Stimulated activated CD8-positive, alpha-beta memory T cell treated with anti-CD3 and anti-CD28 coated beads, Interleukin-12 subunit alpha, Interleukin-12 subunit beta, amount 100 ng/mL, for 24 hours (primary cell): Measurements from ENCODE around the gene CXXC1.
A peak's percentile ranks its signal among the peaks of the same experiment; 100 is the strongest.
"Not testable (repeated sequence)": the region's sequence is repeated elsewhere in the genome, so short reads cannot be mapped to it uniquely, and the experiment has no call there.

Source experiments
- DNase-seq: peaks from one replicate; pipeline ENCODE4 v3.0.0-alpha.2; 2020; ENCODE audit errors: extremely low read depth

Gene CXXC1

DNA sequence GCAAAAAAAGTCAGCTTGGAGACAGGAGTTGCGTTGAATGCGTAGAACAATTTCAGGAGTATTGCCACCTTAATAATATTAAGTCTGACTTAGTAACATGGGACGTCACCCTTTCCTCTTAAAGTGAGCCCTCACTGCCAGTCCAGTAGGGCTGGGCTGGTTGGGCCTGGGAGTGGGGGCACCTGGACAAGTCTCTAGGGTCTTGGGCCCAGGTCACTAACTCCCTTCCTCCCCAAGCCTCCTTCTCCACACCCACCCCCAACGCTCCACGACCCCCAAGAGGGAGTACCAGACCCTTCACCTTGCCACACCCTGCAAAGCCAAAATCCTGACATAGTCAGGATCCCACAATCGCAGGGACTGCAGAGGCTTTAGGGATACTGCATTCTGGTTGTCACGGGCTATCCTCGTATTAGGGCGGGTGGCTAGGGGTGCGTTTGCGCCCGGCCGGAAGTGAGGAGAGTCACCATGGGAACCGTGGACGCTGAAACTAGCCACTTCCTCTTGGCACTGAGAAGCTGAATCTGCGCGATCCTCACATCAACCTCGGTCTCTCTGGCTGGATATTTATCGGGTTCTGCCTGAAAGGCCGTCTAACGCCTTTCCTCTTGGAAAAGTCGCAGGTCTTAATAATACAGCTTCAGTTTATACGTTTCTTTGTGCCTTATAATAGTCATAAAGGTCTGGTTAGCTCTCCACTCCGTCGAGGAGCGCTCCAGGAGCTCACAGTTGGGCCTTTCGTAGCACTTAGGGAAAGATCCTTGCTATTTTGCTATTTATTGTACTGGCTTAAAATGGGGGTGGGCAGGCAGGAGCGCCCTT lies 10.3 kb upstream of the CXXC1 start:
- DNase-seq: no peak

GRCh38 chr18:50293039-50293438 lies 5.5 kb upstream of the CXXC1 start:
- DNase-seq: no peak

DNA sequence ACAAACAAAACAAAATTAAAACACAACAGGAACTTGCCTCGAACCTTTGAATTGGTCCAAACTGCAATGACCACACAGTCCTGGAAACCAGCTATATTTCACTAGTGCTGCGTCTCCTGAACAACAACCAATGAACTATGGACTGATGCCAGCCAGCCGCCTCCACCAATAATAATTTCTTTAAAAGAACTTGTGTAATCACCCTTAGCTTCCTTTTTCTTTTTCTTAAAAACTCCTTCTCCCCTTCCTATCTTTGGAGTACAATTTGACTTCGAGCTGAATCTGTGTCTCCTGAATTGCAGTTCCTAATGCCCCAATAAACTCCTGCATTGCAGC lies 1.6 kb upstream of the CXXC1 start:
- DNase-seq: no peak

- not testable (repeated sequence) for DNase-seq
Measured at GRCh38 chr18:50288348-50289107, 1.0 kb upstream of the CXXC1 start.

DNA sequence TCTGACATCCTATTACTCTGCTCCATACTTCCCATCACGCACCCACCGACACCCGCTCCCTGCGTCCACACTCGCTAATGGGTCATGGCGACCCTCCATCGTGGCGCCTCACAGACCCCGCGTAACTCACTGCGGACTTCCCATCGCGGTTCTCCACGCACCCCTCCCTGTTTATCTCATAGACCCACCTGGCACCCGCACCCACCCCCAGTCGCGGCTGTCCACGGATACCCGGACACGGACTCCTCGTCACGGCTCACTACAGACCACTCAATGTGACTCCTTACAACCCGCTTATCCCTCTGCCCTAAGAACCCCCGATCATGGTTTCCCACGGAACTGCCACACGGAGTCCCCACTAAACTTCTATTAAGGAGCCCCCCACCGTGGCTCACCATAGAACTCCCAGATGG lies 458 bp downstream of the CXXC1 start:
- no peak for DNase-seq

- DNase-seq: no peak
Measured at GRCh38 chr18:50286391-50287027, 983 bp downstream of the CXXC1 start.

GRCh38 chr18:50285631-50286321 lies 1.7 kb downstream of the CXXC1 start:
- DNase-seq: no peak

GRCh38 chr18:50285071-50285470 lies 2.4 kb downstream of the CXXC1 start:
- no peak for DNase-seq

DNA sequence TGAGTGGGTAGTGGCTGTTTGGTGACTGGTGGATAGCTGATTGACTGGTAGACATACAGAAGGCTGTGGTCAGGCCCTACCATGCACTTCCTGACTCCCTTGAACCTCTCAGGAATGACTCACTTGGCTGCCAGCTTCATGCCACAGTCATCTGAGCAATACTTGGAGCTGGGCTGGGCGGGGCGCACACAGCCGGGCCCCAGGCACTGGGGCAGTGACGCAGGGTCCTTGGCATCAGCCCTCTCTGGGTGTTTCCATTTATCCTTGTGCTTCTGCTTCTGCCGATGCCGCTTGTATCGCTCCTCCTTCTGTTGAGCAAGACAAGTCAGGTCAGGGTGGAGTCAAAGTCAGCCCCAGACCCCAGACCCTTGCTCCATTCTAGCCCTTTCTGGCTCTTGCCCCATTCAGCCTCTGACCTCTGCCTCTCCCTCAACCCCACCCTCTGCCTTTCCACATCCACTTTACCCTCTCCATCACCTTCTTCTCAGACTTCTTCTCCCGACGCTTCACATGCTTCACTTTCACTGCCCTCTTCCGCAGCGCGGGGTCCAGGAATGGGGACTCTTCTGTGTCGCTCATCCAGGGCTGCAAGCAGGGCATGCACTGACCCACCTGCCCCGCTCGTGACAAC lies 3.1 kb downstream of the CXXC1 start:
- no peak for DNase-seq

DNA sequence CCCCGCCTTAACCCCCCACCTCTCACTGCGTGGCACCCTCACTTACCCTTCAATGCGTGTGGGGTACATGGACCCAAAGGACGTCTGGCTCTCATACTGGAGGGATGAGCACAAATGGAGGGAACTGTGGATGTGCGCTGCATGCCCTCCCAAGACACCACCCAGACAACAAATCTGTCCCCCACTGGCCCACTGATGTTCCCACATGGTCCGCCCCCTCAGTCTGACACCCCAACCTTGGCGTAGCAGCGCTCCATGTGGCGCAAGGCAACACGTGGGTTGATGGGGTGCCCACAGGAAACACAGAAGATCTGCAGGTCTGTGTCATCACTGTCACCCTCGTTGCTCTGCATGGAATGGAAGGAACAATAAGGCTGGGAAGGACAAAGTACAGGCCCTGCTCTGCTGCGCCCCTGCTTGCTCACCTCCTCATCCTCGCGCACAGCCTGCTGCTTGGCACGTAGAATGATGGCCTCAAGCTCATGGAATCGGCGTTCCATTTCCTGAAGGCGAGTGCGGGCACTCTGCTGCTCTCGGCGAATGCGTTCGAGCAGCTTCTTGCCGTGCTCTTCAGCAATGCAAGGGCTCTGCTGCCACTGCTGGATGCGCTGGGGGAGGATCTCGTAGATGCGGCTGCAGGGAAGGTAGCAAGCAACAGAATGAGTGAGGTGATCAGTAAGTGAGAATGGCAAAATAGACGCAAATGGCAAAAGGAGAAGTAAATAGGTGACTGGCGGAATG lies 3.9 kb downstream of the CXXC1 start:
- no peak for DNase-seq

- no peak for DNase-seq
Measured at GRCh38 chr18:50282521-50283335, 4.8 kb downstream of the CXXC1 start.

DNA sequence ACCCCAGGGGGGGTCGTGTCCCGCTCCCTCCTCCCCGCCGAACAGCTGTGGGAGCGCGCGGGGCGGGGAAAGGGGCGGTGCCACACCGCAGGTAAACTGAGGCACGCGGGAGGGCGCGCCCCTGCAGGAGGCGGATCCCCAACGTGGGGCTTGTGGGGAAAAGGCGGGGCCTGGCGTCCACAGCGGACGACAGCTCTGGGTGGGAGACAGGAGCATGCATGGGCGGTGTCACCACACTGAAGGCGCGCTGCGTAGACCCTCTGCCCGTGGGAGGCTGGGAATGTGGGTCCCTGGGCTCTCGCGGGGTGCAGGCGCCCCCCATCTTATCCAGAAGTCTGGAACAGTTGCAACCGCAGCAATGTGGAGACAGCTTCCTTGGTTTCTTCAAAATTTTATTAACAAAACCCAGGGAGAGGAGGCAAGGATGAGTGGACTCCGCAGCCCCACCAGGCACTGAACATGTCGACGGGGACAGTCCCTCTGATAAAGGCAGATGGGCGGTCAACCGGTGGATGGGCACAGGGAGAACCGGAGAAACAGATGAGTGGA lies 5.4 kb downstream of the CXXC1 start:
- DNase-seq: no peak

DNA sequence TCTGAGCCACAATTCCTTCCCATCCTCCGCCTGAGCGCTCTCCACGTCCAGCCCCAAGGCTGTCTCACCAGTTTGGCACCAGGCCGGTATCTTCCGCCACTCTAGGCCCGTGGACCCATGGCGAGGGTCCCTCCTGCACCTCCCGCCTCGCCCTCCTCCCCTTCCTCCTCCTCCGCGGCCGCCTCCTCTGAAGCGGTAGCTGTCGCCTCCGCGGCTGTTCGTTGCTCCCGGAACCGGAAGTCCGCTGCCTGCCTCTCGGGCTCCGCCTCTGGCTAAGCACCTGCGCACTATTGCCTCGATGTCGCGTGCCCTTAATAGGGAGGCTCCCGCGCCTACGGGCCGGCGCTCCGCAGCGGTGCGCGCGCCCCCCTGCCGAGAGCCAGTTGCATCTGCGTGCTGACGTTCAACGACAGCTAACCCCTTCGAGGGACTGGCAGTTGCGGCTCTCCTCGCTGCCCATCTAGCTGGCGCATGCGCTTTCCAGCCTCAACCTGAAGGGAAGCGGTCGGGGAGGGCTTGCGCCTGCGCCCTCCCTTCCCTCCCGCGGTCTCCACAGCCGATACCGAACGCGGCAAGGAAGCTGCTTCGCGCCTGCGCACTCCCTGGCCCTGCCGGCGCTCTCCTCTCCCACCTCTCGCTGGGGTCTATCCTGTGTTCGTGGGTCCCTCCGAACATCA lies 6.1 kb downstream of the CXXC1 start, which contains the start of gene MBD1:
Gene MBD1 (minus strand): TSS at position 229 of the 677 bp plus-strand sequence. CDS start 1,531 bp downstream, outside the sequence.
- DNase-seq: peak; percentile 87

- DNase-seq: no peak
Measured at GRCh38 chr18:50280707-50281294, 6.7 kb downstream of the CXXC1 start.

GRCh38 chr18:50279752-50280151 lies 7.7 kb downstream of the CXXC1 start:
- DNase-seq: no peak

DNA sequence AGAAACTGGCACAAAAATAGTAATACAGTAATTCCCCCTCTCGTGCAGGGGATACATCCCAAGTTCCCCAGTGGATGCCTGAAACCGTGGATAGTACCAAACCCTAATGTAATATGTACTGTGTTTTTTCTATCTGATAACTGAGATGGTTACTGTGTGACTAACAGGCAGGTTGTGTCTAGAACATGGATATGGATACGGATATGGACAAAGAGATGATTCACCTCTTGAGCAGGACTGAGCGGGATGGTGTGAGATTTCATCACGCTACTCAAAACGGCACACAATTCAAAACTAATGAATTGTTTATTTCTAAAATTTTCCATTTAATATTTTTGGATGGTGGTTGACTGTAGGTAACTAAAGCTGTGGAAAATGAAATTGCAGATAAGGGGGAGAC lies 9.6 kb downstream of the CXXC1 start:
- DNase-seq: no peak

- no peak for DNase-seq
Measured at GRCh38 chr18:50276452-50276851, 11.0 kb downstream of the CXXC1 start.

- DNase-seq: no peak
Measured at GRCh38 chr18:50275503-50276036, 11.9 kb downstream of the CXXC1 start.
